Right cardiac atrium (tissue), 5 donors: Measurements from ENCODE around the gene PDCD5. TPM values are rescaled to one million over a fixed set of nuclear protein-coding genes. Genes with fewer than 3 reads are reported as not detected.
A peak's percentile ranks its signal among the peaks of the same experiment; 100 is the strongest.

Experiments used
- ATAC-seq, 2 donors: fragments of 200-7000 bp; cut with Tn5 transposase; one replicate each; pipeline versions ENCODE4 v1.8.0 to v1.9.1; 2020; ENCODE audit warnings: moderate library complexity in 2 of 2, mild to moderate bottlenecking in 1 of 2
- DNase-seq, 3 donors: peaks; one replicate each; pipeline ENCODE4 v3.0.0-alpha.2; 2020
- H3K27ac ChIP-seq: one replicate; pipeline ENCODE4 v1.5.1; 2013; ENCODE audit warnings: mild to moderate bottlenecking, low read length, control low read depth, moderate library complexity
- H3K27me3 ChIP-seq: one replicate; pipeline ENCODE4 v1.6.1; 2013; ENCODE audit not compliant: control insufficient read depth, insufficient read depth
- H3K4me1 ChIP-seq: one replicate; pipeline ENCODE4 v1.6.1; 2013; ENCODE audit warnings: low read length; ENCODE audit not compliant: control insufficient read depth, insufficient read depth
- H3K4me3 ChIP-seq: one replicate; pipeline ENCODE4 v1.5.1; 2013; ENCODE audit warnings: low read length, control low read depth
- H3K9me3 ChIP-seq: one replicate; pipeline ENCODE4 v1.6.1; 2013; ENCODE audit warnings: low read length; ENCODE audit not compliant: control insufficient read depth
- WGBS: extraction: QIAGEN DNeasy Blood & Tissue Kit; methylation state at CpG from one replicate; pipeline ENCODE4 v1.1.7; 2013; 5-methylcytosine and 5-hydroxymethylcytosine counted together
- intact Hi-C, 4 donors: fragments of 100-400 bp; cut with DNase I; formaldehyde crosslinking; loops; one replicate each; pipeline versions ENCODE4 v1.11.0 to v1.14.0; 2022 to 2023
- polyA plus RNA-seq: library from polyadenylated mRNA; stranded (reverse); fragments of 200-250 nt; gene quantifications from one replicate; pipeline ENCODE4 v1.2.3, GENCODE V29; 2013
- total RNA-seq, 4 donors: library from RNA; stranded (reverse); fragmentation: NEBNext Ultra II Directional; extraction: Animal tissue kit (Norgen Biotek cat#: 25700); gene quantifications; one replicate each; pipeline ENCODE4 v1.2.1, GENCODE V29; 2021
- donor health status: healthy with polysubstance abuse.
- donor health status: DM: no; HTN: yes; CAD: no.
- donor health status: DM: no; HTN: no; CAD: no.
- donor health status: DM: no; HTN: yes; CAD: no; lungs with severe emphysema.
- donor health status: DM: yes; HTN: yes; CAD: no.

Gene PDCD5
- total and polyA plus RNA-seq, 5 donors: 113 to 254 (median 117) TPM

- intact Hi-C loops: no loop called here
- Histone ChIP-seq H3K9me3 (no peaks in the 10 kb centered on the region), H3K27me3 (no peaks in the 10 kb centered on the region), H3K4me3 (no peak overlapping the region), H3K27ac (no peak overlapping the region), H3K4me1 (no peaks in the 10 kb centered on the region)
- 97% methylated on average over 20 of the region's 20 CpGs for WGBS
- no peak for DNase-seq
- no peak for ATAC-seq
Measured at GRCh38 chr19:32607479-32607878, 26.5 kb downstream of the PDCD5 start.

GRCh38 chr19:32611161-32611560, 30.2 kb downstream of the PDCD5 start:
- WGBS: 87% methylated on average over 5 of the region's 5 CpGs
- no peak for ATAC-seq
- H3K4me3 ChIP-seq: no peak overlapping the region
- no peak overlapping the region for H3K27ac ChIP-seq
- intact Hi-C loops: no loop called here
- no peaks in the 10 kb centered on the region for H3K9me3 ChIP-seq
- no peaks in the 10 kb centered on the region for H3K4me1 ChIP-seq
- no peaks in the 10 kb centered on the region for H3K27me3 ChIP-seq
- no peak for DNase-seq

- ATAC-seq (no peak), DNase-seq (no peak)
- H3K27me3 ChIP-seq: no peaks in the 10 kb centered on the region
- H3K4me3 ChIP-seq: no peak overlapping the region
- intact Hi-C loops: no loop called here
- no peak overlapping the region for H3K27ac ChIP-seq
- no peaks in the 10 kb centered on the region for H3K9me3 ChIP-seq
- H3K4me1 ChIP-seq: no peaks in the 10 kb centered on the region
- 71% methylated on average over 4 of the region's 4 CpGs for WGBS
Measured at GRCh38 chr19:32613008-32613407, 32.0 kb downstream of the PDCD5 start.

GRCh38 chr19:32614916-32615315, 33.9 kb downstream of the PDCD5 start:
- Histone ChIP-seq H3K4me3 (no peak overlapping the region), H3K27ac (no peak overlapping the region), H3K9me3 (no peaks in the 10 kb centered on the region), H3K27me3 (no peaks in the 10 kb centered on the region), H3K4me1 (no peaks in the 10 kb centered on the region)
- ATAC-seq (no peak), DNase-seq (no peak)
- 96% methylated on average over 7 of the region's 7 CpGs for WGBS
- intact Hi-C loops: no loop called here

- 87% methylated on average over 11 of the region's 11 CpGs for WGBS
- H3K27ac ChIP-seq: no peak overlapping the region
- ATAC-seq (no peak), DNase-seq (no peak)
- H3K9me3 ChIP-seq: no peaks in the 10 kb centered on the region
- no peaks in the 10 kb centered on the region for H3K4me1 ChIP-seq
- H3K27me3 ChIP-seq: no peaks in the 10 kb centered on the region
- no peak overlapping the region for H3K4me3 ChIP-seq
- intact Hi-C loops: no loop called here
Measured at GRCh38 chr19:32615569-32615968, 34.6 kb downstream of the PDCD5 start.

GRCh38 chr19:32619051-32619685, 38.2 kb downstream of the PDCD5 start:
- Histone ChIP-seq H3K27me3 (no peaks in the 10 kb centered on the region), H3K4me3 (no peak overlapping the region), H3K27ac (no peak overlapping the region), H3K9me3 (no peaks in the 10 kb centered on the region), H3K4me1 (no peaks in the 10 kb centered on the region)
- DNase-seq: no peak
- 91% methylated on average over 23 of the region's 23 CpGs for WGBS
- intact Hi-C loops: no loop called here
- ATAC-seq: peak in 1 of 2 donors; percentile 11

GRCh38 chr19:32622002-32622401, 41.0 kb downstream of the PDCD5 start:
- intact Hi-C loops: no loop called here
- DNase-seq (no peak), ATAC-seq (no peak)
- H3K9me3 ChIP-seq: no peaks in the 10 kb centered on the region
- H3K4me1 ChIP-seq: no peaks in the 10 kb centered on the region
- no peak overlapping the region for H3K4me3 ChIP-seq
- H3K27ac ChIP-seq: no peak overlapping the region
- H3K27me3 ChIP-seq: no peaks in the 10 kb centered on the region
- WGBS: 77% methylated on average over 12 of the region's 12 CpGs

- H3K4me1 ChIP-seq: no peaks in the 10 kb centered on the region
- no peak overlapping the region for H3K4me3 ChIP-seq
- 88% methylated on average over 6 of the region's 6 CpGs for WGBS
- H3K27me3 ChIP-seq: no peaks in the 10 kb centered on the region
- intact Hi-C loops: no loop called here
- no peak overlapping the region for H3K27ac ChIP-seq
- no peaks in the 10 kb centered on the region for H3K9me3 ChIP-seq
- no peak for ATAC-seq
- DNase-seq: no peak
Measured at GRCh38 chr19:32624410-32624809, 43.4 kb downstream of the PDCD5 start.

- DNase-seq (no peak), ATAC-seq (no peak)
- H3K4me1 ChIP-seq: no peaks in the 10 kb centered on the region
- intact Hi-C loops: no loop called here
- WGBS: 97% methylated on average over 4 of the region's 4 CpGs
- H3K27ac ChIP-seq: no peak overlapping the region
- H3K27me3 ChIP-seq: no peaks in the 10 kb centered on the region
- no peak overlapping the region for H3K4me3 ChIP-seq
- H3K9me3 ChIP-seq: no peaks in the 10 kb centered on the region
Measured at GRCh38 chr19:32626969-32627368, 46.0 kb downstream of the PDCD5 start.

GRCh38 chr19:32627714-32628270, 46.8 kb downstream of the PDCD5 start:
- Histone ChIP-seq H3K27ac (peak overlapping the region; percentile 75), H3K27me3 (no peaks in the 10 kb centered on the region), H3K9me3 (no peaks in the 10 kb centered on the region), H3K4me3 (no peak overlapping the region), H3K4me1 (no peaks in the 10 kb centered on the region)
- ATAC-seq: peak; percentile 59 to 61
- intact Hi-C loops: no loop called here
- WGBS: 67% methylated on average over 15 of the region's 15 CpGs
- DNase-seq: no peak

- H3K27me3 ChIP-seq: no peaks in the 10 kb centered on the region
- H3K27ac ChIP-seq: no peak overlapping the region
- intact Hi-C loops: no loop called here
- whole genome bisulfite sequencing: 89% methylated on average over 14 of the region's 14 CpGs
- DNase-seq (no peak), ATAC-seq (no peak)
- H3K4me1 ChIP-seq: no peaks in the 10 kb centered on the region
- H3K4me3 ChIP-seq: no peak overlapping the region
- no peaks in the 10 kb centered on the region for H3K9me3 ChIP-seq
Measured at GRCh38 chr19:32630338-32630737, 49.3 kb downstream of the PDCD5 start.

GRCh38 chr19:32631381-32631780, 50.4 kb downstream of the PDCD5 start:
- no peak for DNase-seq
- Histone ChIP-seq H3K27ac (no peak overlapping the region), H3K4me3 (no peak overlapping the region), H3K9me3 (no peaks in the 10 kb centered on the region), H3K27me3 (no peaks in the 10 kb centered on the region), H3K4me1 (no peaks in the 10 kb centered on the region)
- intact Hi-C loops: no loop called here
- no peak for ATAC-seq
- WGBS: 93% methylated on average over 15 of the region's 15 CpGs
